Smooth muscle cell of the brain vasculature (primary cell): Measurements from ENCODE around the gene KLC1.

ENCODE experiments used
- DNase-seq: peaks from one replicate; pipeline ENCODE4 v3.0.0-alpha.2; 2012; ENCODE audit warnings: low read depth, low spot score

Gene KLC1

DNA sequence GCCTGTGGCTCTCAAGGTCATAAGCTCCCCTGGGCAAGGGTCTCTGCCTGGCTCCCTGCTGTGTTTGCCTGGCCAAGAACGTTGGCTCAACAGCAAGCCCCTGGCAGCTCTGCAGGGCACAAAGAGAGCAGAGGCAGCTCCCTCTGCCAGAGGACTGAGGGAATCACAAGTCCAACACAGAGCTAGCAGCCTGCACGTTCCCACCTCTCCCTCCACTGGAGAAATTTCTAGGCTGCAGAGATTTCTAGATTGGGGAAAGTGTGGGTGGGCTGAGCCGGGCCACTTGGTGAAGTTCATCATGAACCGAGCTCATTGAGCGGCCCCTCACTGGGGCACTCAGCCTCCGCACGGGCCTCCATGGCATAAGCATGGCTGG lies 106.4 kb downstream of the KLC1 start:
- no peak for DNase-seq

DNA sequence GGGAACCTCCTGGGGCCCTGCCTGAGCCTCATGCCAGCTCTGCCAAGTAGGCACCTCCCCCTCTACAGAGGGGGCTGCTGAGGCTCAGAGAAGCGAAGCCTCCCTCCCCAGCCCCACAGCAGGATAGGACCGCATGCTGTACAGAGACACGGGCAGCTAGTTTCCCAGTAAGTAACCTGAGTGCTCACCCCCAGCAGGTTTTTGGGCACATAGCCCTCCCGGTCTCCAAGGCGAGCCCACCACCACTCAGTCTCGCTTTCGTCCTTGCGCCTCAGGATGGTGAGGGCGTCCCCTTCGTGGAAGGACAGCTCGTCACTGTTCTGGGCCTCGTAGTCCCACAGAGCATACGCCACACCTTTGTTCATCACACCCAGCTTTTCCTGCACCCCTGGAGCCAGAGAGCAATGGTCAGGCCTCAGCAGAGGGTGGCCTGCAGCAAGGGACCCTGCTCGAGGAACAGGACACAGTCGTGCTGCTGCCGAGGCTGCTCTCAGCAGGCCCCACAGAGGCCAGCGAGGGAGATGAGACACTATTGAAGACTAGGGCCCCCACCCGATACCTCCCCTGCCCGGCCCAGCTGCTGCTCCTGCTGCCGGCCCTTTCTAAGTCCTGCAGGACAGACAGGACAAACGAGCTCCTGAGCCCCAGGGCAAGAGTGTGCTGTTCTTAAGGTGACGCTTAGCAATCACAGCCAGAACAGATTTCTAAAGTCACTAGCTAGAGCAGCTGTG lies 107.0 kb downstream of the KLC1 start:
- DNase-seq: no peak

DNA sequence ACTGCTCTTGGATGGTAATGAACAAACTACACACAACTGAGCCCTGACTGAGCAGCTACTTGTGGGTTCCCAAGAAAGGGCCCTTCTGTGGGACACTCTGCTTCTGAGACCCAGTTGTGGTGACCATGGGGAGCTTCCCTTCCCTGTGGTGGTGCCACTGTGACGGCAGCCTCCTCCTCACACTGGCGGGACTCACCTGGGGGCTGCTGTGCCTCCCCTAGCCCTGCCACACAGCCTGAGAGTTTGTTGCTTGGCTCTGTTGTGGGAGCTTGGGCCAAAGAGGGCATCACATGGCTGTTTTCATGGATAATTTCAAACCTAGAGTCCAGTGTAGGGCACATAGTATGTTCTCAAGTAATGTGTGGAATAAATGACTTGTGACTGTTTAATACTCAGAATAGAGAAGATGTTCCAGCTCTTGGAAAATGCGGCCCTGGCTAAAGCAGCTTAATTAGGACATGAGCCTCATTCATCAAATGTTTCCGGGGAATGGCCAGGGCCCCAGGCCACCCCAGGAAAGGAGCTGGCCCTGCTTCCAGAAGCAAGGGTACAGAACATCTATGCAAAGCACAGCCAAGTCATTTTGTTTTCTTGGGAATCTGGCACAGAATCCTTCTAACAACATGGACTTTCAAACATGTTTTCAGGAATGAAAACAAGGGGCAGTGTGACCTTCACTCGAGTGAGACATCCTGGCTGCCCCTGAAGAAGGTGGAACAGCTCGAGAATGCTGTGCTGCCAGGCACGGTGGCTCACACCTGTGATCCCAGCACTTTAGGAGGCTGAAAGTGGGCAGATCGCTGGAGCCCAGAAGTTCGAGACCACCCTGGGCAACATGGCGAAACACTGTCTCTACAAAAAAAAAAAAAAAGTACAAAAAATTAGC lies 107.8 kb downstream of the KLC1 start:
- no peak for DNase-seq

DNA sequence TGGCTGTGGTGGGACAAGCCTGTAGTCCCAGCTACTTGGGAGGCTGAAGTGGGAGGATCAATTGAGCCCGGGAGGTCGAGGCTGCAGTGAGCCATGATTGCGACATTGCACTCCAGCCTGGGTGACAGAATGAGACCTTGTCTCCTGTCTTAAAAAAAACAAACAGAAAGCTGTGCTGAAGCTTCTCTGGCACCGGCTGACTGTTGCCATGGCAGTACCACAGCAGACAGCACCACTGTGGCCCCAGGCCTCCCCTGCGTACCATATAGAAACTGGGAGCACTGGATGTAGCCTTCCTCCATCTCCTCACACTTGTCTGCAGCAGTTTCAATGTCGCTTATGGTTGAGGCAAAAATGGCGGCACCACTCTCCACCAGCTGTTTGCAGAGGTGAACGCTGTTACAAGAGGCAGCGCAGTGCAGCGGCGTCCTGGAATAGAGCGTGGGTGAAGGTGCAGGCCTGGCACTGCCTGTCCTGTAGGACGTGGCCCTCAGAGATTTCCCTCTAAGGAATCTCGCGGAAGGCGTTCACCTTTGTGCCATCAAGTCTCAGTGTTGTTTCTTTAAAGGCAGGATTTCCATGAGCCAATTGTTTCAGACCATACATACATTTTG lies 108.5 kb downstream of the KLC1 start:
- DNase-seq: no peak

DNA sequence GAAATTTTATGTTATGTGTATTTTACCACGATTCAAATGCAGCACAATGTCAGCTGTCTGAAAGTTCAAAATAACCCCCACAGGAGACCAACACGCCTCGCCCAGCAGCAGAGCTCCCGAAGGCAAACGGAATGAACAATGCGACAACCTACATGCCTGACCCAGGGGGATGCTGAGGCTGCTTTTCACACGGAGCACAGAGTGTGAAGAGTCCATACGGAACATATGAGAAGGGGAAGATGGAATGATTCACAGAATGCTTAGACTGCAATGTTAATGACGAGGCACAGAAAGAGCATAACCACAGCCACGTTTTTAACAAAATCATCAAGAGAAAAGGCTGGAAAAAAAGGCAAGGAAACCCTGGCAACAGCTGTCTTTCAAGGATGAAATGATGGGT lies 109.2 kb downstream of the KLC1 start:
- no peak for DNase-seq

DNA sequence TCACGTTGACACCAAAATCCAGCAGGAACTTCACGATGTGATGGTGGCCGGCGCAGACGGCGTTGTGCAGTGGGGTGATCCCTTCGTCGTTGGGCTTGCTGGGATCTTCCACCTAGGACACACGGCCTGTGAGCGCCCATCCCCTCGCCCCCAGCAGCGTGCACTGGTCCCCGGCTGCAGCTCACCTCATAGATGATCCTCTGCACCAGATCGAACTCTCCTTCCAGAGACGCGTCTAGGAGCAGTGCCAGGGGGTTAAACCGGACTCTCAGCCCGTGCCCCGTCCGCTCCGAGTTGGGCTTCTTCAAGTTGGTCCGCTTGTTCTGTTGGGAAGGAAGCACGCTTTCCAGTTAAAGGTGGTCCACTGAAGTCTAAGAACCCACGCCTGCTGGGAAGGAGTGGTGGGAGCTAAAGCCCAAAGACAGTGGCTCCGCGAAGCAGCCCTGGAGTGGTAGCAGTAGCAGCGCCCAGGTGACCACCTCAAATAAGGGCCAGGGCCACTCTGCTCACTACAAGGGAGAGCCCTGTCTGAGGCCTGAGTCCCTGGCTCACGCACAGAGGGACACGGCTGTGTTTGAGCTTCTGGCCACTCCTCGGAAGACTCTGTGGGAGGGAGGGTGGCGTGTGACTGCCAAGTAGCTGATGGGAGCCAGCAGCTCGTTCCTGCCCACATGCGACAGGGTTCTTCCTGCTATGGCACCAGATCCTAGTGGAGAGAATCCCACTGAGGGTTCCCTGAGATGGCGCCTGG lies 109.9 kb downstream of the KLC1 start:
- no peak for DNase-seq

DNA sequence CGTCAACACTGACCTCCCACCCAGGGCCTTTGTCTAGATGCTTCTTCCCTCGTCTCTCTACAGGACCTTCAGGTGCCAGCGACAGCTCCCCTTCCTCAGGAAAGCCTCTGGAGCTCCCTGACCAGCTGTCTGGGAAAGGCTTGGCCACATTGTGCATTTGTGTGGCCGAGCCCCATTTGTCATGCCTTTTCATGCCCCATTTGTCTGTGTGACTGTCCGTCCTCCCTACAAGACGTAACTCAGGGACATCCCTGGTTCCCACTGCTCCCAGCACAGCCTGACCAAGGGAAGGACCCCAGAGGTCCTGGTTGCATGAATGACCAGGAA lies 110.4 kb downstream of the KLC1 start:
- no peak for DNase-seq

DNA sequence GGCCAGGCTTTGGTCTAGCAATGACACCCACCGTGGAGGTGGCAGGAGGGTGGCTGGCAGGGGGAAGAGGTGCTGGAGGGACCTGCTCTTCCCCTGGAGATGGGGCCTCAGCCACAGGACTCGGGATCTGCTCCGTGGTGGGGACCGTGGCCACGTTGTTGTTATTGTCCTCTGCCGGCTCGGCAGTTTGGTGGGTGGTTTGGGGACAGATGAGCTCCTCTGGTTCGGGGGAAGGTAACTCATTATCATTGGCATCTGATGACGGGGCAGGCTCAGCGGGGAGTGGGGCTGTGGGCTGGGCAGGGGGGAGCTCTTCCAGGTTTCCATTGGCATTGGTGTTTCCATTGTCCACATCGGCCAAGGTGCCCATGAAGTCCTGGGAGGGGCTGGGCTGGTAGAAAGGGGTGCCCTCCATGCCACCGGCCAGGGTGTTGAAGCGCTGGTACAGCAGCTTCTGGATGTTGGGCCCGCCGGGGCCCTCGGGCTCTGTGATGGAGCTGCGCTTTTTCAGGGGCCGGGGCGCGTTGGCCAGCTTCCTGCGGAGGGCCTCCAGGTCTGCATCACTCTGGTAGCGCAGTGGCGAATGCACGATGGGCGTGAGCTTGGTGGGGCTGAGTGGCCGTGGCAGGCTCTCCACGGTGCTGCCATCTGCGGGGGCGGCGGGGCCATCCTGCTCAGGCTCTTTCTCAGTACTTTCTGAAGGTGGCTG lies 110.9 kb downstream of the KLC1 start:
- no peak for DNase-seq

DNA sequence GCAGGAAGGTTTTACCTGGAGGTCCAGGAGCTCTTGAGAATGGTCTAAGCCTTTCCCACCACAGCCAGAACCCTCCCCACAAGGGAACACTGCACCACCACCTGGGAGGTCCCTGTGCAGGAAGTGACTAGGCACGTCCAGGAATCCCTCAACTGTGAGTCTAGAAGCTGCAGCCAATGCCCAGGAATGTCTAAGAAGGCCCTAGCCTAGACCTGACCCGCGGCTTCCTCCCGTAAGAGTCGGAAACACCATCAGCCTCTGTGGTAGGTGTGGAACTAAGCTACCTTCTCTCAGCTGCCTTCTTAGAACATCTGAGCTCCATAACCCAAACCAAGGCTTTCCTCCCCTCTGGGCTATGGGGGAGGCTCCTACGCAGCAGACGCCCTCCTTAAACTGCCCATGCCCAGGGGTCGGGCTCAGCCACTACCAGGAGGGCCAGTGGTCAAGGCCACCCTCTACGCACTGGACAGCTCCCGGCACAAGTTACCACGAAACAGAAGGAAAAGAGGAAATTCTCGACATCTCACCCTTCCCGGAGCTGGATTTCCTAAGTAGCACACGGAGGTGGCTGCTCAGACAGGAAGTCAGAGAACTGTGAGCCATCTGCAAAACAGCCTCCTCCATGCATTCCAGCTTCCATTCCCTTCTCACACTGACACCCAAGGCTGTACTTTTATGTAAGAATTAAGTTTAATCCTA lies 112.1 kb downstream of the KLC1 start:
- no peak for DNase-seq

DNA sequence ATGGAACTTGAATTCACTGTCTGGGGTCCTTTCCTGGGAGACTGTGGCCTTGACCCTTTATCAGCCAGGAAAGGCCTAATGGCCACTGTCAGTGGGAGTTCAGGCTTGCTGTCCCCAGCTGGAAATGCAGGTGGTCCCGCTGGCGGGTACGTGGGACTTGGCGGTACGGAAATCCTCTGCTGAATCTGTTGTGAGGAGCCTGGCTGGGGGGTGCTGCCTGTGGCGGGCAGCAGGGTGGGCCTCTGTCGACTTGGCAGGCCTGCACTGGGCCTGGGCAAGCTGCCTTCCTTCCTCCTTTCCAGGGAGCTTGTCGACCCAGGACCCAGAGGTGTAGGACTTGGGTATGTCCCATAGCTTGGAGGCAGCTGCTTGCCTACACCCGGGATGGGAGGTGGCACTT lies 112.9 kb downstream of the KLC1 start:
- no peak for DNase-seq

DNA sequence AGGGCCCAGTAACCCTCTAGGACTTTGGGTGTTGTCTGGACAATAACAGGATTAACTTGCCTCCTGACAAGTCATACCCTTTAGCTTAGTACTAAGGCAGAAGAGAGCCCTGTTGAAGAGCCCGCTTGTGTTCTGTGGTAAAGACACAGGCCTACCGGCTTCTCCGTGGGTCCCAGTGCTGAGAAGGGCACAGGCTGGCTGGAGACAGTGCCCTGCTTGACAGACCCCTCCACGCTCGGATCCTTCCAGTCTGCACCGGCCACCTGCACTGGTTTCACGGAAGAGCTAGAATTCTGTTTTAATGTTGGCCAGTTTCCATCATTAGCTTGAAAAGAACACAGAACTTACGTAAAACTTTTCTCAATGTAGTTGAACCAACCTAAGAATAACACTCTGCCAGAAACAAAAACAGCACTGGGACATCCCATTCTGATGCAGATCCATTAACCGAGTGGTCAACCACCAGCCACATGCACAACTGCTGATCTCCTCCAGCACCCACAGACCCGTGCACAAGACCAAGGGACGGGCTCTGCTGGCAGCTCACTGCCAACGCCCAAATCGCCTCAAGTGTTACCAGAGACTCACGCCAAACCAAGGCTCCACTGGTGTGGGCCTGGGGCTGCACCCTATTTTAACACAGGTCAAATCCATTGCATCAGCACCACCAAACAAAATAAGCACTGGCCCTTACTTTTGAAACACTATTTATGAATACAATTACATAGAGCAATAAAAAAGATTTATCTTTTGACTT lies 113.7 kb downstream of the KLC1 start:
- no peak for DNase-seq

DNA sequence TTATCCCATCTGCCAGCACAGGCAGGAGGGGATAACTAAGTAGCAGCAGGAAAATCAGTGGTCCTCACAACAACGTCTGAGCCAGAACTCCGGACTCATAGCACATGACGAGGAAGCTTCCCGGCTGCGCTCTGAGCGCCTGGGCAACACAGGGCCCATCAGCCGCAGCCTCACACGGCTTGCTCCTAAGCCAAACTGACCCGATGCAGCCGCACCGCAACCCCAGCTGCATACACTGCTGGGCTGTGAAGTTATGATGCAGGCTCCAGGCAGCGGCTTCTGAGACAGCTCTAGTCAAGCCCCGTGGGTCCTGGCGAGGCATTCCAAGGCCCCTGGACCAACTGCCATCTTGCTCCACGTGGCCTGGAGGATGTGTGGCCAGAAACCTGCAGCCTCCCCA lies 114.7 kb downstream of the KLC1 start:
- no peak for DNase-seq

DNA sequence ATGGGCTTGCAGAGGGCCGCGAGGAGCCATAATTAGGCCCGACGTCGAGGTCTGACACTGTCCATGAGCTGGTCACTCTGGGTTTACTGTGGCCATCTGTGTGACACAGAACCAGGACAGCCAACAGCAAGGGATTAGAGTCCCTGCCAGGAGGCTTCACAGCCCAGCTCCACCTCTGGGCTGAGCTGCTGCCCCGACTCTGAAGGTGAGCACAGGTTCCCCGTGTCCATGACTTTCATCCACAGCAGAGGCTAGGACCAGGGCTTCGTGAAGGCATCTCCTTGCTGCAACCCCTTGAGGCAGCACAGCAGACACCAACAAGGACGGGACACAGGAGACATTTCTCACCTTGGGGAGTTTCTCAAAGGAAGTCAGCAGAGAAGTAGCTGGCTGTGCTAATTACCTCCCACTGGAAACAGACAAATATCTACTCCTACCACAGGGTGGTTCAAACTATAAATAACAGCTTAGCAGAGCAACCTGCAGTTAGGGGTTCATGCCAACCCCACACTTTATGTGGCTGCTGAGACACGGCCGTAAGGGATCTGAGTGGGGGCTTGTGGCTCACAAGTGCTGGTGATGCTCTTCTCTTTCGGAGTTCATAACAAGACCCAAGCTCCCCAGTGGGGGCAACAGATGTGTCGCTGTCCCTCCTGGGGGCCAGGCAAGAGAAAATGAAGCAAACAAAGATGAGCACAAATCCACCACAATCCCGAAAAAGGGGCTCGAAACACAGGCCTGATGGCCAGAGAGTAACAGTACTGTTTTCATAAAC lies 115.8 kb downstream of the KLC1 start:
- DNase-seq: no peak

DNA sequence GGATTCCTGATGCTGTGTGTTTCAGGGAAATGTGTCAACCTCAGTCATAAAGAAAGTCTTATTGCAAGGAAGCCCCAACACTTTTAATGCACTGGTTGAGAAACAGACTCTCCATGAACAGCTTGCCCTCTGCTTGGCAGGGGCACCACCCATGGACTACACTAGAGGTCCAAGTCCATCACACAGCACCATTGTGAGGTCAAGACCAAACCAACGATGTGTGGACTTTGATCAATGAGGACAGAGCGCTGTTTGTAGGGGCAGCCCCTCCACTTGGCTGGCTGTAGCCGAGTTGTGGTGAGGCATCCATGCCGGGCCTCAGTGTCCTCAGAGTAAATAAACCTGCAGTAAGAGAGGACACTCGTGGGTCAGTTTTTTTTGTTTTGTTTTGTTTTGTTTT lies 116.4 kb downstream of the KLC1 start:
- DNase-seq: no peak

DNA sequence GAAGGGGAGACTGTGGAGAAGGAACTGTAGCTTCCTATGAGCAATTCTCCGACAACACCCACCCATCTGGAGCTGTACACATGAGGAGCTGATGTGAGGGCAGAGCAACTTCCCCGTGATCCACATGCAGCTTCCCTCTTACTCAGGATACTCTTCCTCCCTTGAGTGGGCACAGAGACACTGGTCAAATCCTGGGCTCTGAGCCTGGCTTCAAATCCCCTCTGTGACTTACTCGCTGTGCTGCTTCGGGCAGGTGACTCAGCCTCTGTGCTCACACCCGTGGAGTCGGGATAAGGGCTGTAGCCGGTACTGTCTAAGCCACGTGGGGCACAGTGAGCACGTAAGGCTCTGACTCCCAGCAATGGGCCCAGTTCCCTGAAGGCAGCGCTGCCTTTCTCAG lies 117.7 kb downstream of the KLC1 start:
- no peak for DNase-seq

DNA sequence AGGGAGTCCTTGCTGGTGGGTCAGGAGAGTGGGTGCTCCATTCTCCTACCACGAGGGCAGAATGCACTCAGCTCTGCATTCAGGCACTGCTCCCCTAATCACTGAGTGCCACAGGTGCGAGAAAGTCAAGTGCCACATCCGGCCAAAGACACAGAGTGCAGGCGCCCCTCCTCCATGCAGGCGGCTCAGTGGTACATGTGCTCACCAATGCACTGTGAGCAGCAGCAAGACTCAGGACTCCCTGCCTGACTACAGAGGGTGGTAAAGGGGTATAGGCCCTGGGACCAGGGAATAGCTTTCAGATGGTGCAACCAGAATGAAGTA lies 119.5 kb downstream of the KLC1 start:
- no peak for DNase-seq

DNA sequence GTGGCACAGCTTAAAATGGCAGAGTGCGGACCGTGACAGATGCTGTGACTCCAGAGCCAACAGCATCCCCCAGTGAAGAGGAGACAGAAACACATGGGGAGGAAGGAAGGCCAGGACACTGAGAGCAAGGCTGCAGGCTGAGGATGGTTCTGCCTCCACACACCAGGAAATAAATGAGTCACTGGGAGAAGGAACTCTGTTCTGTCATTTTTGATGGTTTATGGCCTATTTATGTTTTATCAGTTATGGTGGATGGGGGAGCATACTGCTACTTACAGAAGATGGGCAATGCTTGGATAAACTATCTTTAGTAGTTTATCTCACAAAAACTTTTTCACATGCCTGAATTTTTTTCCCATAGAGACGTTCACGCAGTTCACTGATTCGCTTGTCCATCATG lies 120.4 kb downstream of the KLC1 start:
- DNase-seq: no peak

DNA sequence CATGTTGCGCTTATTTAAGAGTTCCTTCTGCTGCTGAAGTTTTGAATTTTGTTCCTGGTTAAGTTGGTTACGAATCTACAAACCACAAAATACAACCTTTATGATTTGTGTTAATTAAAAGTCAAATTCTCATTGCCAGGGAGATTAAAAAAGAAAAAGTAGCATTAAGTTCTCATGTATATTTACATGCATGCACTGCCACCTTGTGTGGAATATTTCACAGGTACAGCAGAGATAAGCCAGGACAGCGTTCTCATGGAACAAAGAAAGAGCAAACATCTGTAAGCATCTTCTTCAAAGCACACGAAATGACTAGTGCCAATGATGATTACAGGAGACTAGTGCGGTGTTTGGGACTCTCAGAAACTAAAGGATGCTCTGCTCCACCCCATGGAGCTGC lies 120.8 kb downstream of the KLC1 start:
- DNase-seq: no peak
